Esophagus muscularis mucosa (tissue), 3 donors: Measurements from ENCODE around the gene HIPK4.

Experiments
- POLR2A ChIP-seq: fragments of 450-650 bp; IDR thresholded peaks from one replicate; pipeline ENCODE4 v1.6.1; 2017; ENCODE audit warnings: antibody characterized with exemption, moderate library complexity, mild to moderate bottlenecking, low read depth
- TF ChIP-seq, protein P1 (sequence below), 3 experiments: fragments of 200-600 bp in 2 of 3; fragments of 450-650 bp in 1 of 3; sonication (generic) in 2 of 3; IDR thresholded peaks; one replicate each; pipeline ENCODE4 v1.5.1; 2017 to 2019; ENCODE audit warnings: antibody characterized with exemption in 3 of 3, mild to moderate bottlenecking in 2 of 3, moderate library complexity in 1 of 3

DNA sequence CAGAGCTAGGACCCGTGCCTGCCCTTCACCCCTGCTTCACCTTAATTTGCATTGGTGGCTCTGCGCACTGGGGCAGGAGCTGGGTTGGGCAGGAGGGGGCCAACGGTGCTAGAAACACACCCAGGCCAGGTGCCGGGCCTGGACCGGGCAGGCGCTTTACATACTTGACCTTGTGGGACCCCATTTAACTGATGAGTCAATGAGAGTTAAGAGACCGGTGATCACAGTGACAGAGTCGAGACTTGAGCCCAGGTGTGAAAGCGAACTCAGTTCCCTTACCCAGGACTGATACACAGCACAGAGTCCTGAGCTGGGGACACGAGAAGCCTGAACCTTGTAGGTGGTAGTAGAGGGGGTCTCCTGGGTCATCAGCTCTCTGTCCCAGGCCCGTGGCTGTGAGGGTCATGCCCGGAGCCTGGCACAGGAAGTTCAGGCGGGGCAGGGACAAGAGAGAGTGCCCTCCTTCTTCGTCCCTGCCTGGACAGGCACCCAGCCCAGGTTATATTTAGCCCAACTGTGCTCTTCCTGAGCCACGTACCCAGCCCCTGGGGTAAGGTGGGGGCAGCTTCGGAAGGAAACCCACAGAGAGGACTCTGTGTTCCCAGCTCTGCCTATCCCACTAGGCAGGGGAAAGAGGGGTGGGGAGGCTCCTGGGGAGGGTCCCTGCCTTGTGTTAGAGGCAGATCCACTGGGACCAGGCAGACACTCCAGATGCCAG is 21.3 kb upstream of the HIPK4 start:
- TF ChIP-seq, protein P1, sequence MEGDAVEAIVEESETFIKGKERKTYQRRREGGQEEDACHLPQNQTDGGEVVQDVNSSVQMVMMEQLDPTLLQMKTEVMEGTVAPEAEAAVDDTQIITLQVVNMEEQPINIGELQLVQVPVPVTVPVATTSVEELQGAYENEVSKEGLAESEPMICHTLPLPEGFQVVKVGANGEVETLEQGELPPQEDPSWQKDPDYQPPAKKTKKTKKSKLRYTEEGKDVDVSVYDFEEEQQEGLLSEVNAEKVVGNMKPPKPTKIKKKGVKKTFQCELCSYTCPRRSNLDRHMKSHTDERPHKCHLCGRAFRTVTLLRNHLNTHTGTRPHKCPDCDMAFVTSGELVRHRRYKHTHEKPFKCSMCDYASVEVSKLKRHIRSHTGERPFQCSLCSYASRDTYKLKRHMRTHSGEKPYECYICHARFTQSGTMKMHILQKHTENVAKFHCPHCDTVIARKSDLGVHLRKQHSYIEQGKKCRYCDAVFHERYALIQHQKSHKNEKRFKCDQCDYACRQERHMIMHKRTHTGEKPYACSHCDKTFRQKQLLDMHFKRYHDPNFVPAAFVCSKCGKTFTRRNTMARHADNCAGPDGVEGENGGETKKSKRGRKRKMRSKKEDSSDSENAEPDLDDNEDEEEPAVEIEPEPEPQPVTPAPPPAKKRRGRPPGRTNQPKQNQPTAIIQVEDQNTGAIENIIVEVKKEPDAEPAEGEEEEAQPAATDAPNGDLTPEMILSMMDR (IDR thresholded peaks at IDR 0.05): no peak
- no peak for TF ChIP-seq POLR2A
